Measurements from ENCODE around the gene GRIK3.
"Not testable (repeated sequence)": the region's sequence is repeated elsewhere in the genome, so short reads cannot be mapped to it uniquely, and the experiment has no call there.

GRIK3 gene

GRCh38 chr1:36920801-36921405 lies 113.4 kb downstream of the GRIK3 start:
- H3K27ac ChIP-seq (ENCODE audit: low read depth, low read length) = no peak overlapping the region
- no peaks in the 10 kb centered on the region for H3K27me3 ChIP-seq (ENCODE audit: insufficient read depth, low read length)
- H3K79me2 ChIP-seq (ENCODE audit: control insufficient read depth, insufficient read depth, low read length, unreplicated experiment) = no peaks in the 10 kb centered on the region
- H3K36me3 ChIP-seq (ENCODE audit: insufficient read depth, low read length) = no peaks in the 10 kb centered on the region
- no peak overlapping the region for H2AFZ ChIP-seq (ENCODE audit: low read length, unreplicated experiment)
- H3K4me3 ChIP-seq (ENCODE audit: low read depth, low read length) = no peak overlapping the region
- no peaks in the 10 kb centered on the region for H3K4me1 ChIP-seq (ENCODE audit: control insufficient read depth, insufficient read depth, low read length, unreplicated experiment)

GRCh38 chr1:36920371-36920770 lies 113.9 kb downstream of the GRIK3 start:
- no peaks in the 10 kb centered on the region for H3K27me3 ChIP-seq (ENCODE audit: insufficient read depth, low read length)
- no peaks in the 10 kb centered on the region for H3K4me1 ChIP-seq (ENCODE audit: control insufficient read depth, insufficient read depth, low read length, unreplicated experiment)
- no peak overlapping the region for H3K4me3 ChIP-seq (ENCODE audit: low read depth, low read length)
- no peak overlapping the region for H3K27ac ChIP-seq (ENCODE audit: low read depth, low read length)
- no peaks in the 10 kb centered on the region for H3K36me3 ChIP-seq (ENCODE audit: insufficient read depth, low read length)
- no peaks in the 10 kb centered on the region for H3K79me2 ChIP-seq (ENCODE audit: control insufficient read depth, insufficient read depth, low read length, unreplicated experiment)
- no peak overlapping the region for H2AFZ ChIP-seq (ENCODE audit: low read length, unreplicated experiment)

GRCh38 chr1:36919491-36920145 lies 114.7 kb downstream of the GRIK3 start:
- Histone ChIP-seq H3K36me3 (ENCODE audit: insufficient read depth, low read length) (no peaks in the 10 kb centered on the region), H3K27me3 (ENCODE audit: insufficient read depth, low read length) (no peaks in the 10 kb centered on the region), H3K27ac (ENCODE audit: low read depth, low read length) (no peak overlapping the region), H2AFZ (ENCODE audit: low read length, unreplicated experiment) (no peak overlapping the region), H3K79me2 (ENCODE audit: control insufficient read depth, insufficient read depth, low read length, unreplicated experiment) (no peaks in the 10 kb centered on the region), H3K4me3 (ENCODE audit: low read depth, low read length) (no peak overlapping the region), H3K4me1 (ENCODE audit: control insufficient read depth, insufficient read depth, low read length, unreplicated experiment) (no peaks in the 10 kb centered on the region)

GRCh38 chr1:36918604-36919003 lies 115.7 kb downstream of the GRIK3 start:
- Histone ChIP-seq H3K36me3 (ENCODE audit: insufficient read depth, low read length) (no peaks in the 10 kb centered on the region), H3K27ac (ENCODE audit: low read depth, low read length) (no peak overlapping the region), H3K4me3 (ENCODE audit: low read depth, low read length) (no peak overlapping the region), H3K79me2 (ENCODE audit: control insufficient read depth, insufficient read depth, low read length, unreplicated experiment) (no peaks in the 10 kb centered on the region), H2AFZ (ENCODE audit: low read length, unreplicated experiment) (no peak overlapping the region), H3K4me1 (ENCODE audit: control insufficient read depth, insufficient read depth, low read length, unreplicated experiment) (no peaks in the 10 kb centered on the region), H3K27me3 (ENCODE audit: insufficient read depth, low read length) (no peaks in the 10 kb centered on the region)

GRCh38 chr1:36916542-36916941 lies 117.8 kb downstream of the GRIK3 start:
- not testable (repeated sequence) for H3K27ac ChIP-seq (ENCODE audit: low read depth, low read length); H3K4me1 ChIP-seq (ENCODE audit: control insufficient read depth, insufficient read depth, low read length, unreplicated experiment); H3K4me3 ChIP-seq (ENCODE audit: low read depth, low read length); H3K36me3 ChIP-seq (ENCODE audit: insufficient read depth, low read length); H2AFZ ChIP-seq (ENCODE audit: low read length, unreplicated experiment); H3K27me3 ChIP-seq (ENCODE audit: insufficient read depth, low read length); H3K79me2 ChIP-seq (ENCODE audit: control insufficient read depth, insufficient read depth, low read length, unreplicated experiment)

- H3K79me2 ChIP-seq (ENCODE audit: control insufficient read depth, insufficient read depth, low read length, unreplicated experiment) = no peaks in the 10 kb centered on the region
- no peaks in the 10 kb centered on the region for H3K36me3 ChIP-seq (ENCODE audit: insufficient read depth, low read length)
- H3K27me3 ChIP-seq (ENCODE audit: insufficient read depth, low read length) = no peaks in the 10 kb centered on the region
- H3K27ac ChIP-seq (ENCODE audit: low read depth, low read length) = no peak overlapping the region
- H2AFZ ChIP-seq (ENCODE audit: low read length, unreplicated experiment) = no peak overlapping the region
- H3K4me3 ChIP-seq (ENCODE audit: low read depth, low read length) = no peak overlapping the region
- no peaks in the 10 kb centered on the region for H3K4me1 ChIP-seq (ENCODE audit: control insufficient read depth, insufficient read depth, low read length, unreplicated experiment)
These were observed 120.7 kb downstream of the GRIK3 start for GRCh38 chr1:36913484-36914060.

- Histone ChIP-seq H3K27me3 (ENCODE audit: insufficient read depth, low read length) (no peaks in the 10 kb centered on the region), H3K4me1 (ENCODE audit: control insufficient read depth, insufficient read depth, low read length, unreplicated experiment) (no peaks in the 10 kb centered on the region), H3K79me2 (ENCODE audit: control insufficient read depth, insufficient read depth, low read length, unreplicated experiment) (no peaks in the 10 kb centered on the region), H2AFZ (ENCODE audit: low read length, unreplicated experiment) (no peak overlapping the region), H3K36me3 (ENCODE audit: insufficient read depth, low read length) (no peaks in the 10 kb centered on the region), H3K4me3 (ENCODE audit: low read depth, low read length) (no peak overlapping the region), H3K27ac (ENCODE audit: low read depth, low read length) (no peak overlapping the region)
These were observed 121.3 kb downstream of the GRIK3 start for GRCh38 chr1:36913016-36913415.

- H3K27ac ChIP-seq (ENCODE audit: low read depth, low read length) = no peak overlapping the region
- no peak overlapping the region for H3K4me3 ChIP-seq (ENCODE audit: low read depth, low read length)
- no peaks in the 10 kb centered on the region for H3K36me3 ChIP-seq (ENCODE audit: insufficient read depth, low read length)
- no peaks in the 10 kb centered on the region for H3K27me3 ChIP-seq (ENCODE audit: insufficient read depth, low read length)
- no peaks in the 10 kb centered on the region for H3K4me1 ChIP-seq (ENCODE audit: control insufficient read depth, insufficient read depth, low read length, unreplicated experiment)
- H3K79me2 ChIP-seq (ENCODE audit: control insufficient read depth, insufficient read depth, low read length, unreplicated experiment) = no peaks in the 10 kb centered on the region
- H2AFZ ChIP-seq (ENCODE audit: low read length, unreplicated experiment) = no peak overlapping the region
These were observed 121.9 kb downstream of the GRIK3 start for GRCh38 chr1:36912365-36912865.

- no peak overlapping the region for H2AFZ ChIP-seq (ENCODE audit: low read length, unreplicated experiment)
- no peak overlapping the region for H3K27ac ChIP-seq (ENCODE audit: low read depth, low read length)
These were observed 122.6 kb downstream of the GRIK3 start for GRCh38 chr1:36911561-36912364.

GRCh38 chr1:36910886-36911540 lies 123.3 kb downstream of the GRIK3 start:
- Histone ChIP-seq H3K4me3 (ENCODE audit: low read depth, low read length) (no peak overlapping the region), H3K79me2 (ENCODE audit: control insufficient read depth, insufficient read depth, low read length, unreplicated experiment) (no peaks in the 10 kb centered on the region), H3K36me3 (ENCODE audit: insufficient read depth, low read length) (no peaks in the 10 kb centered on the region), H3K27me3 (ENCODE audit: insufficient read depth, low read length) (no peaks in the 10 kb centered on the region), H3K27ac (ENCODE audit: low read depth, low read length) (no peak overlapping the region), H3K4me1 (ENCODE audit: control insufficient read depth, insufficient read depth, low read length, unreplicated experiment) (no peaks in the 10 kb centered on the region), H2AFZ (ENCODE audit: low read length, unreplicated experiment) (no peak overlapping the region)

More at GRCh38 chr1:36911561-36912364, 122.6 kb downstream of the GRIK3 start:
- Histone ChIP-seq H3K36me3 (ENCODE audit: insufficient read depth, low read length) (no peaks in the 10 kb centered on the region), H3K4me3 (ENCODE audit: low read depth, low read length) (no peak overlapping the region), H3K4me1 (ENCODE audit: control insufficient read depth, insufficient read depth, low read length, unreplicated experiment) (no peaks in the 10 kb centered on the region), H3K27me3 (ENCODE audit: insufficient read depth, low read length) (no peaks in the 10 kb centered on the region), H3K79me2 (ENCODE audit: control insufficient read depth, insufficient read depth, low read length, unreplicated experiment) (no peaks in the 10 kb centered on the region)
